ENCODE measurements around the gene TRIP4. TPM values are rescaled to one million over a fixed set of nuclear protein-coding genes. Genes with fewer than 3 reads are reported as not detected.
"Not testable (repeated sequence)": the region's sequence is repeated elsewhere in the genome, so short reads cannot be mapped to it uniquely, and the experiment has no call there.

Gene TRIP4
- polyA plus RNA-seq, 3 donors: 35.7 to 41.3 (median 37.2) TPM

GRCh38 chr15:64379216-64379960 lies 8.2 kb upstream of the TRIP4 start:
- no peak for DNase-seq

GRCh38 chr15:64380130-64380870 lies 7.3 kb upstream of the TRIP4 start:
- not testable (repeated sequence) for DNase-seq

- DNase-seq: peak; percentile 96
Measured at GRCh38 chr15:64381000-64381751, 6.5 kb upstream of the TRIP4 start, which contains the start of gene PCLAF. Gene PCLAF, minus strand, starts transcription at chr15:64381441. Its CDS starts 70 bp downstream, at chr15:64381371.

GRCh38 chr15:64383760-64384159 lies 3.9 kb upstream of the TRIP4 start:
- no peak for DNase-seq

GRCh38 chr15:64386291-64386690 lies 1.3 kb upstream of the TRIP4 start:
- no peak for DNase-seq

- no peak for DNase-seq
Measured at GRCh38 chr15:64389036-64389435, 1.4 kb downstream of the TRIP4 start.

GRCh38 chr15:64392471-64392870 lies 4.8 kb downstream of the TRIP4 start:
- DNase-seq: not testable (repeated sequence)

- no peak for DNase-seq
Measured at GRCh38 chr15:64396789-64397188, 9.2 kb downstream of the TRIP4 start.

- DNase-seq: no peak
Measured at GRCh38 chr15:64398575-64398974, 10.9 kb downstream of the TRIP4 start.

- no peak for DNase-seq
Measured at GRCh38 chr15:64400583-64400982, 12.9 kb downstream of the TRIP4 start.

GRCh38 chr15:64412216-64412615 lies 24.6 kb downstream of the TRIP4 start:
- no peak for DNase-seq

GRCh38 chr15:64422697-64423096 lies 35.1 kb downstream of the TRIP4 start:
- no peak for DNase-seq

GRCh38 chr15:64423970-64424369 lies 36.3 kb downstream of the TRIP4 start:
- no peak for DNase-seq

GRCh38 chr15:64425221-64425620 lies 37.6 kb downstream of the TRIP4 start:
- DNase-seq: no peak

GRCh38 chr15:64426845-64427465 lies 39.3 kb downstream of the TRIP4 start:
- DNase-seq: peak; percentile 42

- DNase-seq: no peak
Measured at GRCh38 chr15:64429448-64429847, 41.8 kb downstream of the TRIP4 start.

- peak; percentile 56 for DNase-seq
Measured at GRCh38 chr15:64430000-64430735, 42.5 kb downstream of the TRIP4 start.

- DNase-seq: no peak
Measured at GRCh38 chr15:64437982-64438381, 50.3 kb downstream of the TRIP4 start.

GRCh38 chr15:64438653-64439447 lies 51.2 kb downstream of the TRIP4 start:
- no peak for DNase-seq

- no peak for DNase-seq
Measured at GRCh38 chr15:64441852-64442251, 54.2 kb downstream of the TRIP4 start.

Data from renal pelvis (tissue), 4 donors.